Stimulated activated CD8-positive, alpha-beta memory T cell treated with anti-CD3 and anti-CD28 coated beads, Interleukin-15, amount 100 ng/mL, for 4 hours (primary cell): ENCODE data around the gene LPP.
"Not testable (repeated sequence)": the region's sequence is repeated elsewhere in the genome, so short reads cannot be mapped to it uniquely, and the experiment has no call there.

Experiments
- DNase-seq, 2 donors: peaks; one replicate each; pipeline ENCODE4 v3.0.0-alpha.2; 2020; ENCODE audit warnings: low read depth in 2 of 2

LPP gene, protein sequence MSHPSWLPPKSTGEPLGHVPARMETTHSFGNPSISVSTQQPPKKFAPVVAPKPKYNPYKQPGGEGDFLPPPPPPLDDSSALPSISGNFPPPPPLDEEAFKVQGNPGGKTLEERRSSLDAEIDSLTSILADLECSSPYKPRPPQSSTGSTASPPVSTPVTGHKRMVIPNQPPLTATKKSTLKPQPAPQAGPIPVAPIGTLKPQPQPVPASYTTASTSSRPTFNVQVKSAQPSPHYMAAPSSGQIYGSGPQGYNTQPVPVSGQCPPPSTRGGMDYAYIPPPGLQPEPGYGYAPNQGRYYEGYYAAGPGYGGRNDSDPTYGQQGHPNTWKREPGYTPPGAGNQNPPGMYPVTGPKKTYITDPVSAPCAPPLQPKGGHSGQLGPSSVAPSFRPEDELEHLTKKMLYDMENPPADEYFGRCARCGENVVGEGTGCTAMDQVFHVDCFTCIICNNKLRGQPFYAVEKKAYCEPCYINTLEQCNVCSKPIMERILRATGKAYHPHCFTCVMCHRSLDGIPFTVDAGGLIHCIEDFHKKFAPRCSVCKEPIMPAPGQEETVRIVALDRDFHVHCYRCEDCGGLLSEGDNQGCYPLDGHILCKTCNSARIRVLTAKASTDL

DNA sequence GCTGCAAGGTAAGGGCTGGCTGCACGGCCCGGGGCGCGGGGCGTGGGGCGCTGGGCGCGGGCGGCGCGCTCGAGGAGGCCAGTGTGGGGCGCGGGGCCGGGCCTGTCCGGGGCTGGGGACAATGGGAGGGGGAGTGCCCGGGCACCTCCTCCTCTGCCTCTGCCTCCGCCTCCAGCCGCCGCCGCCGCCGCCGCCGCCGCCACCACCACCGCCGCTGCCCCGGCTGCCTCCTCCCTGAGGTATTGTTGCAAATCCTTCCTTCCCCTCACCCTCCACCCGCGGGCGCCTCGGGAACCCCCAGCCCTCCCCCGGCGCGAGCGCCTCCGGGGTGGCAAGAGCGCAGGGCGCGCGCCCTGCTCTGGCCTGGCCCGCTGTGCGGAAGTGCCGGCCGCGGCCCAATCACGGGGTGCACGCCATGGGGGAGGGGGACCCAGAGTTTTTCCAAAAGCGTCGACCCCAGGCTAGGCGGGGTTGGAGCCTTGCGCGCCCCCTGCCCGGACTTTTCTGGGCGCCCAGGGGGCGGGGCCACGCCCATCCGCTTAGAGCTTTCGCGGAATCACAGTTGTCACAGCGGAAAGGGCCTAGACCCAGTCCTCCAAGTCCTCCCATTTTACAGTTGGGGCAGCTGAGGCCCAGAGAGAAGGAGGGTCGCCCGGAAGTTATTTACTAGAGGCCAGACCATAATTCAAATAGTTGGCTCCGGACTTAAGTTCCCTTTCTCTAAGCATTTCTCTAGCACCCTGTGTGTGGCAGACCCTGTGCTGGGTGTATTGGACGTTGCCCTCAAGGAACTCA lies at the start of gene LPP:
Gene LPP, plus strand, starts transcription at position 144 of the 795 bp plus-strand sequence. CDS start 251,964 bp downstream, outside the sequence.
- DNase-seq, result peak; percentile 72 to 78

DNA sequence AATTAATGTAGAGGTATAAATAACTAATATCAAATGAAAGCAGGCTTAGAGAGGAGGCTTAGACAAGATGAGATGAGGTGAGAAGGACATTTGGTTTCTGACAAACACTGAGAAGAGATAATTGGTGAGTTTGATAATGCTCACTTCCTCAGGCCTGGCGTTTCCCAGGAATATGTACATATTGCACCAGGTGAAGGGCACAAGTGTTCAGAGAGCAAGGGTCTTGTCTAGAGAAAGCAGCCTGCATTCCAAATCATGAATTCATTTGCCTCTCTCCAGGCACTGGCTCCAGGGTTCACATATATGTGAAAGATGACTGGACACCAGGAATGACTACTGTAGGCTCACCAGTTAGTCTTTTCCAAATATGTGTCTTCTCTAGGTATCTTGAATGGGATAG lies 48.0 kb upstream of the LPP start:
- DNase-seq, result no peak

DNA sequence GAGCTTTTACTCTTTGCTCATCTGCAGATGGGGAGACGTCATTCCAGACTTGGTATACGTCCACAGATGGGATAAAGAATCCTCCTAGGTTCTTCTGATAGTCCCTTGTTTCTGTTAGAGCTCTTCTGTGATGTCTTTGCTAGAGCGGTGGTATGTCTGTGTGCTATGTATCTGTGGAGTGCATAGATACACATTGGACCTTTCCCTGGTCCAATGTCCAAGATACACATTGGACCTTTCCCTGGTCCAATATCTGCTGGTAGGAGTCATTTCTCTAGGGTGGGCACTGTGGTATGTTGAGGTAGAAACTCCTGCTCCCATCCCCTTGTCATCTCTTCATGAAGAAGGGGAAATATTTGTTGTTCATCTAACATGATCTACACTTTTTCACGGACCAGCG lies 47.5 kb upstream of the LPP start:
- no peak for DNase-seq

DNA sequence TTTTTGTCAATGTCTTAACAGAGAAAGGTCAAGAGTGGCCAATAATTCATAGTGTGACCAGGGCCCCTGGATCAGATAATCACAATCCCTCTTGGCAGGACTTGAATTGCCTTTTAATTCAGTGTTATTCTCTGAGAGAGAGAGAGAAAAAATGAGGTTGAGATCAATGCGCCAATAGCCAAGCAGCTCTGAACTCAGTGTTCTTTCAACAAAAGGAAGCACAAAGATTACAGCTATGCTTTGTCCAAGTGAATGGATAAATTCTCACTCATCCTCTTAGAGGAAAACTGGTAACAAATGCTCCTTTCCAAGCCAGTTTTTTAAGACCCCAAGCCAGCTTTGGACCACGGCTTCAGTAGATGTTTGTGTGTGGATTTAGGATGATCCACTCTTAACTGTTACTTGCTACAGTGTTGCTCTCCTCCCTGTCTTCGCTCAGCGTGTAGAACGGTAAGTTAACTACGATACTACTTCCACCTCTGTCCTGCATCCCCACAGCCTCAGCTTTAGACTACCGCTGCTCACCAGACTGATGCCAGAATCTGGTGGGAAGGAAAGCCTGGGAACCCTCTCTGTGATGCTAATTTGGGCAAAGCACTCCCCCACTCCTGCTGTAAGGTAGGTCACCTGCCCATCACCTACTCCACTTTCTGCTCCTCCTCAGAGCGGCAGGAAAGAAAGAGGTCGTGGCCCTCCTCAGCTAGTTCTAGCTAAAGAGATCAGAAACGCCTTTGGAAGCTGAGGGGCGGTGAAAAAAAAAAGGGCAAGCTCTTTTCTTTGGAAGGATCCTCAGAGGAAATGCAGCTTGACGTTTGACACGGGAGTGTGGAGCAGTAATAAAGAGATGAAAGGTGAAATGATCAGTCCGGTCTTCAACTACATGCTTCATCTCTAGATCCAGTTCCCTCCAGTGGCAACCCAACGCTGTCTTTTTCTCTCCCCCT lies 46.8 kb upstream of the LPP start:
- DNase-seq, result no peak

DNA sequence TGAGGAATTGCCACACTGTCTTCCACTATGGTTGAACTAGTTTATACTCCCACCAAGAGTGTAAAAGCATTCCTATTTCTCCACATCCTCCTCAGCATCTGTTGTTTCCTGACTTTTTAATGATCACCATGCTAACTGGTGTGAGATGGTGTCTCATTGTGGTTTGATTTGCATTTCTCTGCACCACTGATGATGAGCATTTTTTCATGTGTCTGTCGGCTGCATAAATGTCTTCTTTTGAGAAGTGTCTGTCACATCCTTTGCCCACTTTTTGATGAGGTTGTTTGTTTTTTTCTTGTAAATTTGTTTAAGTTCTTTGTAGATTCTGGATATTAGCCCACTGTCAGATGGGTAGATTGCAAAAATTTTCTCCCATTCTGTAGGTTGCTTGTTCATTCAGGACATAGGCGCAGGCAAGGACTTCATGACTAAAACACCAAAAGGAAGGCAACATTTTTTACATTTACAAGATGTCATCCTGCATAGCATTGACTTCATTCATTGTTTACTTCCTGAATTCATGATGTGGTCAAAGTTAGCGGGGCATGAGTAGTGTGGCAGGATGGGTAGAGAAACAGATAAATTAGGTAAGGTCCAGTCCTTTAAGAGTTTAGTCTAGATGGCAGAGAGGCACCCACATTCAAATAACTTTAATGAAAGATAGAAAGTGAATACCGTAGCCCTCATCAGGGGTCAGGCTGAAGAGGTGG lies 45.1 kb upstream of the LPP start:
- no peak for DNase-seq

DNA sequence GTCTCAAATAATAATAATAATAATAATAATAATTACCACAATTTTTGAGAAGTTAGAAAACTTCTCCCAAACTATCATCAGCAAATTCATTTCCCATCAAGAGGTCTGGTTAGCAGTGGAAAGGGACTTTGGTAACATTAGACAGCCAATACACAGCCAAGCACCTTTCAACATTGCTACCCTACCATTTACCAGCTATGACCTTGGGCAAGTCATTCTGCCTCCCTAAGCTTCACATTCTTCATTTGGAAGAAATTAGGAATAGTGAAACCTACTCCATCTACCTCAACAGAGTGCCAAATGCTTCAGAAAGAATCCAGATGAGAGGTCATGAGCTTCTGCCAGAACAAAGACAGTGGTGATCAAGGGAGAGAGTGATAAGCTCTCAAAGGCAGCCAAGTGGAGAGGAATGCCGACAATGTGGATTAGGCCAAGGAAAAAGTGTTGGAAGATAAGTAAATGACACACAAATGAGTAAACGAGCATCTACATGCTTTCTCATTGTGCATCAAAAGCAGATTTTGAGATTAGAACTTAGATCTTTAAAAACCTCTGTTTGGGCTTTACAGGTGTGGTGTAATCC lies 42.9 kb upstream of the LPP start:
- DNase-seq, result no peak

DNA sequence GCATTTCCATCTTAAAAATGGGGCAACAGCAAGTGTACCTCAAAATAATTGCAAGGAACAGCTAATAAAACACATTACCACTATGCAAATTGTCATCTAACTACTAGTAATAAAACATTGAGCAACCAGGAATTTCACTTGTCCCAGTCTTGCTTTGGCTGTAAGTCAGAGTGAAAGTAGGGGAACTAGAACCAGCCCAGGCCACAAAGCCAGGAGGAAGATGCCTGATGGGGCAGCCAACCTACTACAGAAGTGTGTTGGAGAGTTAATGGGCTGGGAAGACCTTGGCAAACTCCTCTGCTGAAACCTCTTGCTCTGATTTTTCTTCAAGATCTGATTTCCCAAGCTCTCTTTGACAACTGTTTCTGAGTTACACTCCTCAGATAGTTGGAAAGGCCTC lies 40.2 kb upstream of the LPP start:
- no peak for DNase-seq

DNA sequence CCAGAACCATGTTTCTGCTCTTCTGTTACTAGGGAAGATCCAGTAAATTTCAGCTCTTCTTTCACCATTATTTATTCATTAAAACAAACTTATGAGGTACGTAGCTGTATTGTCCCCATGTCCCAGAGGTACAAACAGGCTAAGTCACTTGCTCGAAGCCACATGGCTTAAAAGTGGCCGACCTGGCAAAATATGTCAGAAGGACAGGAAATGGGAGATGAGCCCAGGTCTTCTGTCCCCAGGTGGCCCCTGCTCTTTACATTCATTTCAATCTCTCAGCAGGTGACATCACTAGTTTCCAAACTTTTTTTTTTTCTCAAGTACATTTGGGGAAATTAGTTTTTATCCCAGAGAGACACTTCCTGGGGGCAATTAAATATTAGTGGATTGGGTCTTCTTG lies 34.1 kb upstream of the LPP start:
- no peak for DNase-seq

DNA sequence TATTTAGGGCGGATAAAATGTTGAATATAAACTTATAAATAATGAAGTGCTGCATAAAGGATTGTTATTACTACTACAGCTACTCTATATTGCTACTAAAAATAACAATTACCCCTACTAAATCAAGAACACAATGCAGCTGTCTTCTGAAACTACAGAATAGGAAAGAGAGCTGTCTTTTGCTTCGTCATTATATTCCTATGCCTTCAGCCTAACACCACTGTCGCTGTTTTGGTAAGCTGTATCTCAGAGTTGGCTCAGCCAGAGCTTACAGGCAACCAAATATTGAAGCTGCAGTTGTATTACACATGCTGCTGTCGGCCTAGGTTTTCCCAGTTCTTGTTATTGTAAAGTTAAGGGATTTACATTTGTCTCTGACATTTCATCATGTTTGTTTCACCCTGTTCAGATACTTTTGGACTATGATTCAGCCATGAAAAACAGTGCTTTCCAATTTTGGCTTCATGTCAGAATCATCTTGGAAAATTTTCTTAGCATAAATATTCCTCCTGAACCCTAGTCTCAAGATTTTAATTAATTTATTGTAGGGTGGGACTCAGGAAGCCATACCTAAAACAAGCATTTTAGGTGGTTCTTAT lies 31.3 kb upstream of the LPP start:
- DNase-seq, result no peak

DNA sequence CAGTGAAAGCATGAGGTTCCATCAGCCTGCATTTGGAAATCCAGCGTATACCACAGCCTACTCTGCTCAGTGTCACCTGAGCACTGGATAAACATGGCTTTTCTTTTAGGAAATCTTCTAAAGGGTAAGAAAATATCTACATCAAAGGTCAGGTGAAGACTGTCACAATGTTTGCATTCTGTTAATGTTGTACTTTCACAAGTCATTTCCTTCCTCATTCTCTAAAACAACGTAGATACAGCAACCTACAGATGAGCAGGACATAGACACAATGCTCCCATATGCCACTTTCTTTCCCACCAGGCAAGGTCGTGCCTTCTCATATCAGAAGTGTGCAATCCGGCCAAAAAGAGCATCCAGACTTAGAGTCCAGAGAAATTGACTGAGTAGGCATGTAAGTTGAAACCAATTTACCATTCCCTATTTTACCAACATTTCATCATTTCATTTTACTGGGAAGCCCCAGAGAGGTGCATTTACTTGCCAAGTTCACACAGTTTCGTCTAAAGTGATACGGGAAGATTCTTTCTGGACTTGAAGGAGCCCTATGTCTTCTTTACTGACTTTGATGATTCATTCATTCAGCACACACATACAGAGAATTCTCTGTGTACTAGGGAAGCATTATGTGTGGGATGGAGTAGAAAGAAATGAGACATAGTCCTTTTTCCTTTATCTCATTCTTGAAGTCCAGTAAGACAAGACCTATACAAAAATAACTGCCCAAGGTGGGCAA lies 30.6 kb upstream of the LPP start:
- DNase-seq, result no peak

DNA sequence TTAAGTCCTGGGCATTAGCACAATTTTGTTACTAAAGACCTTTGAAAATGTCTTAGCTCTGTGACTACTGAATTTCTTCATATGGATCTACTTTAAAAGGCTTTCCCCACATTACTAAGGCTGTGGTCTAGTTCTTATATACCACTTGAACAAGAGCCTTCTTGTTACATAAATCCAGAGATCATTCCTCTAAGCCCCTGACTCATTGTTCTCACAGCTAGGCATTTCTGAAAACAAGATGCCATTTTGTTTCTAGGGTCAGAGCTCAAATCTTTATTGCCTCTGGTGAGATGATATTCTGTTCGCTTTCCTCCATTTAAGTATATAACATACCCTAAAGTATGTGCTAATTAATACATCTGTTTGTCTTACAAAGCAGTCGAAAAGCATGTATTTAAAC lies 29.8 kb upstream of the LPP start:
- DNase-seq, result no peak

DNA sequence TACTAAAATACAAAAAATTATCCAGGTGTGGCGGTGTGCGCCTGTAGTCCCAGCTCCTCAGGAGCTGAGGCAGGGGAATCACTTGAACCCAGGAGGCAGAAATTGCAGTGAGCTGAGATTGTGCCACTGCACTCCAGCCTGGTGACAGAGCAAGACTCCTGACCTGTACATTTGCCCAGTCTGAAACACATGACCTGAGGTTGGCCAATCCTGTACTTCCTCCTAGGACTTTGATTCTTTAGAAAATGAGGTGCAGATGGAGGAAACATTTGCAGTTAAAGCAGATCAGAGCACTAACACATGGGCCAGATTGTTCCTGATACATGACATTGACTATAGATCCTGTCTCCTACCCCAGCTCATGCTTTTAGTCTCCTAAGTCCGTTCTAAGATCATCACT lies 28.9 kb upstream of the LPP start:
- no peak for DNase-seq

DNA sequence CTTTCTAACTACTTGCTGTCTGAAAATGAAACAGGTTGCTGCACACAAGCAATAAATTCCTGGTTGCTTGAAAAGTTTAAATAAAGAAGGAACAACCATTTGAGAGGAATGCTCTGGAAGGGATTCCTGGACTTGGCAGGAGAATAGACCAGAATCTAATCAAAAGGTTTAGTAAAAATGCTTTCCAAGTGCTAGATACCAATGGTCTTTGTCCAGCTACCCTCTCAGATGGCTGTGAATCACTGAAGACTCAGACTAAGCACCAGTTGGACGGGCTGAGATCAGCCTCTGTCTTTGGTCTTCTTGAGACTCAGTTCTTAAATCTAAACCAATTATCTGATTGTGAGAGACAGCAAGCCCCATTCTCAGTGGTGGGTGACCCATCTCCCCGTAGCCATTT lies 27.7 kb upstream of the LPP start:
- DNase-seq, result no peak

DNA sequence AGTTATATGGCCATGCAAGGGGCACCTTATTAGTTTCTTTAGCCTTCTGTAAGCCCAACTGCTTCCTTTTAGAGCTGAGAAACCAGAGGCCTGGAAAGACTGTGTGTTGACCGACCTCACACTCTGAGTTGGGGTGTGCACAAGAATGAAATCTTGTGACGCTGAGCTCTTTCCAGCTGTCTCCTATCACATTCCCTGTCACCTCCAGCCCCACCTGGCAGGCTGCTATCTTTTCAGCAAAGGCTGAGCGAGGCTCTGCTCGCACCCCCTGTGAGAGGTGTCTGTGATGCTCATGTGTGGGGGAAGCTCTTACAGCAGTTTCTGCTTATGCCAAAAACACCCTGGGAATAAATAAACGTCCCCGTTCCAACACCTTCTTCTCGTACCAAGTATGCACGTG lies 27.0 kb upstream of the LPP start:
- DNase-seq, result no peak

DNA sequence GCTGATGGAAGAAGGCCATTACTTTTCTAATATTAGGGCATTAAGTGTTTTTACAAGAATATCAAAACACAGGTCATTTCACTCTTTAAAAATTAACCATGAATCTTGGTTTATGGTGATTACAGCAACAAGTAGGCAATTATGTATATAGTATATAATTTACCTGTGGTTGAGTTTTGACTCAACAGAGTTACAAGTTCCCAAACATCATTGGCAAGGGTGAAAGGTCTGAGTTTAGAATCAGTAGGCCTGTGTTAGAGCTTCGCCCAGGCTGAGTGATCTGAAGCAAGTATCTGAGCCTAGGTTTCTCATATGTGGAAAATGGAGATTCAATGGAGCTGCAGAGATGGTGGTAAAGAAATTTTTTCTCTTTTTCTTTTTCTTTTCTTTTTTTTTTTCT lies 25.1 kb upstream of the LPP start:
- no peak for DNase-seq

DNA sequence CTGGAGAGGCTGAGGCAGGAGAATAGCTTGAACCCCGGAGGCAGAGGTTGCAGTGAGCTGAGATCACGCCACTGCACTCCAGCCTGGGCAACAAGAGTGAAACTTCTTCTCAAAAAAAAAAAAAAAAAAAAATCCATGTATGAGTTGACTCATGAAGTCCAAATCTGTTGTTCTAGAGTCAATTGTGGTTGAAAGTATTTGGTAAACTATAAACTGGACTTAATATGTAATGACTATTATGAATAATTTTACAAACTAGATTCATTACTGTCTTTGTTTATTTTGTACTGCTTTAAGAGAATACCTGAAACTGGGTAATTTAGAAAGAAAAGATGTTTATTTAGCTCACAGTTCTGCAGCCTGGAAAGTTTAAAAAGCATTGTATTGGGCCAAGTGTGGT lies 22.9 kb upstream of the LPP start:
- not testable (repeated sequence) for DNase-seq

DNA sequence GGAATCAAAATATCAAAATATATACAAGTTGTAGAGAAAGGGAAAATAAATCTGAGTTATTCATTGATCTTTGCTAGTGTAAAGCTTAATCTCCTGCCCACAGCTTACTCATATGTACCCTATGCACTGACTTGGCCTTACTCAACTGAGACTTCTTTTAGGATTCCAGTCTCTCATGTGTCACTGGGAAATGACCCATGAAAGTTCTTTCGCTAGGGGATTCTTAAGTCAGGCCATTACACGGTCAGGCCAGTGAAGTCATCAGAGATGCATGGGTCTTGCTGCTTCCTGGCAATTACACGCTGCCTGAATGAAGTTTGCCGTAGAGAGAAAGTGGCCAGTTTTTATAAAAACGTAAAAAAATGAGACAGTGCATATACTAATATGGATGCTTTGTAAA lies 20.7 kb upstream of the LPP start:
- DNase-seq, result no peak

DNA sequence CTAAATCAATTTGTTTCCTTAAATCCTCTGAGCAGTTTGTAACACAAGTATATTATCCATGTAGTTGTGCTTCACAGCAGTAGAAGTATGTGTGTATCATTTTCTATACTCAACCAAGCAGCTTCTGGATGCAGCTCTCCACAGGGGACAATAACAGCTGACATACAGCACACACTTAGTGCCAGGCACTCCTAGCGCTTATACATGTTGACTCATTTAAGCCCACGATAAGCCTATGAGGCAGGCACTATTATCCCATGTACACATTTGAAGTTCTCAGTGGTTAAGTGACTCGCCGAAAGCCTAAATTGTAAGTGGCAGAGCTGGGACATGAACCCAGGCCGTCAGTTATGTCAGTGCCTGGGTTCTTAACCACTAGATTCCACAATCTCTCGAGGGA lies 20.3 kb upstream of the LPP start:
- no peak for DNase-seq

DNA sequence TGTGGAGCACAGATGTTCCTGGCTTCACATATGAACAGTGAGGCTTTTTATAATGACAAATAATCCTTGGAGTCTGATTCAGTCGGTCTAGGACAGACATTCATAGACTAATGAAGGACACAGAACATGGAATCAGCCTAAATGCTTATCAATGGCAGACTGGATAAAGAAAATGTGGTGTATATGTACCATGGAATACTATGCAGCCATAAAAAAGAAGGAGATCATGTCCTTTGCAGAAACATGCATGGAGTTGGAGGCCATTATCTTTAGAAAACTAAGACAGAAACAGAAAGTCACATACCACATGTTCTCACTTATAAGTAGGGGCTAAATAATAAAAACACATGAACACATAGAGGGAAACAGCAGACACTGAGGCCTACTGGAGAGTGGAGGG lies 19.9 kb upstream of the LPP start:
- no peak for DNase-seq

DNA sequence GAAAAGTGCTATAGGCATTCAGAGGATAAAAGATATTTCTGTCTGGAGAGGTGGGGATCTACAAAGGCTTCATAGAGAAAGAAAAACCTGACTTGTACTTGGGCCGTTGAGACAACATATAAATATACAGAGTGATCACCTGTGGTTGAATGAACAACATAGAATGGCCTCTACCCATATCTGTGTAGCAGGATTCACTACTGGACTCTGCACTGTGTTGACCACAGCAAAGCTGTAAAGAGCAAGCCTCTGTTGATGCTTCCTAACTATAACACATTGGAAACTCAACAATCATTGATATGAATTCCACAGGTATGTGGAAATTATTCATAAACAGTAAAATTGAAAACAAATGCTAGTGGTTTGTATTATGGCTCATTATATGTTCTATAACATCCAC lies 19.1 kb upstream of the LPP start:
- DNase-seq, result no peak
